Right cardiac atrium (tissue), 5 donors: ENCODE measurements around the gene HYCC1. TPM values are rescaled to one million over a fixed set of nuclear protein-coding genes. Genes with fewer than 3 reads are reported as not detected.

Experiments used
- ATAC-seq, 2 donors: fragments of 200-7000 bp; cut with Tn5 transposase; one replicate each; pipeline versions ENCODE4 v1.8.0 to v1.9.1; 2020; ENCODE audit warnings: moderate library complexity in 2 of 2, mild to moderate bottlenecking in 1 of 2
- DNase-seq, 3 donors: peaks; one replicate each; pipeline ENCODE4 v3.0.0-alpha.2; 2020
- H3K27ac ChIP-seq: one replicate; pipeline ENCODE4 v1.5.1; 2013; ENCODE audit warnings: mild to moderate bottlenecking, low read length, control low read depth, moderate library complexity
- H3K27me3 ChIP-seq: one replicate; pipeline ENCODE4 v1.6.1; 2013; ENCODE audit not compliant: control insufficient read depth, insufficient read depth
- H3K4me1 ChIP-seq: one replicate; pipeline ENCODE4 v1.6.1; 2013; ENCODE audit warnings: low read length; ENCODE audit not compliant: control insufficient read depth, insufficient read depth
- H3K4me3 ChIP-seq: one replicate; pipeline ENCODE4 v1.5.1; 2013; ENCODE audit warnings: low read length, control low read depth
- H3K9me3 ChIP-seq: one replicate; pipeline ENCODE4 v1.6.1; 2013; ENCODE audit warnings: low read length; ENCODE audit not compliant: control insufficient read depth
- WGBS: extraction: QIAGEN DNeasy Blood & Tissue Kit; methylation state at CpG from one replicate; pipeline ENCODE4 v1.1.7; 2013; 5-methylcytosine and 5-hydroxymethylcytosine counted together
- intact Hi-C, 4 donors: fragments of 100-400 bp; cut with DNase I; formaldehyde crosslinking; loops; one replicate each; pipeline versions ENCODE4 v1.11.0 to v1.14.0; 2022 to 2023
- polyA plus RNA-seq: library from polyadenylated mRNA; stranded (reverse); fragments of 200-250 nt; gene quantifications from one replicate; pipeline ENCODE4 v1.2.3, GENCODE V29; 2013
- total RNA-seq, 4 donors: library from RNA; stranded (reverse); fragmentation: NEBNext Ultra II Directional; extraction: Animal tissue kit (Norgen Biotek cat#: 25700); gene quantifications; one replicate each; pipeline ENCODE4 v1.2.1, GENCODE V29; 2021
- donor health status: healthy with polysubstance abuse.
- donor health status: DM: no; HTN: yes; CAD: no.
- donor health status: DM: no; HTN: no; CAD: no.
- donor health status: DM: no; HTN: yes; CAD: no; lungs with severe emphysema.
- donor health status: DM: yes; HTN: yes; CAD: no.

HYCC1 gene
- total and polyA plus RNA-seq, 5 donors = 7.7 to 47.3 (median 34.1) TPM

- Histone ChIP-seq H3K4me3 (no peak overlapping the region), H3K27ac (no peak overlapping the region), H3K9me3 (no peaks in the 10 kb centered on the region), H3K27me3 (no peaks in the 10 kb centered on the region), H3K4me1 (peaks cover under 1% of the 10 kb centered on the region)
- DNase-seq = no peak
- WGBS = 86% methylated on average over 4 of the region's 4 CpGs
- intact Hi-C loops = no loop called here
- ATAC-seq = no peak
Observed at GRCh38 chr7:23000597-23001360, 13.2 kb downstream of the HYCC1 start.

- intact Hi-C loops = no loop called here
- no peaks in the 10 kb centered on the region for H3K27me3 ChIP-seq
- no peak for ATAC-seq
- WGBS = 83% methylated on average over 2 of the region's 2 CpGs
- H3K4me3 ChIP-seq = no peak overlapping the region
- no peak overlapping the region for H3K27ac ChIP-seq
- H3K9me3 ChIP-seq = no peaks in the 10 kb centered on the region
- DNase-seq = no peak
- H3K4me1 ChIP-seq = peaks cover under 1% of the 10 kb centered on the region
Observed at GRCh38 chr7:22998519-22998896, 15.4 kb downstream of the HYCC1 start.

- 84% methylated on average over 2 of the region's 2 CpGs for WGBS
- ATAC-seq = no peak
- no peaks in the 10 kb centered on the region for H3K27me3 ChIP-seq
- H3K27ac ChIP-seq = no peak overlapping the region
- H3K4me3 ChIP-seq = no peak overlapping the region
- H3K9me3 ChIP-seq = no peaks in the 10 kb centered on the region
- intact Hi-C loops = no loop called here
- no peak for DNase-seq
- peaks cover 2% of the 10 kb centered on the region for H3K4me1 ChIP-seq
Observed at GRCh38 chr7:22997871-22998518, 15.9 kb downstream of the HYCC1 start.

- intact Hi-C loops = no loop called here
- Histone ChIP-seq H3K9me3 (no peaks in the 10 kb centered on the region), H3K4me1 (peaks cover 2% of the 10 kb centered on the region), H3K27me3 (no peaks in the 10 kb centered on the region), H3K27ac (no peak overlapping the region), H3K4me3 (no peak overlapping the region)
- ATAC-seq (no peak), DNase-seq (no peak)
- 33% methylated on average over 1 of the region's 1 CpG for WGBS
Observed at GRCh38 chr7:22996470-22996869, 17.5 kb downstream of the HYCC1 start.

GRCh38 chr7:22995011-22995410, 18.9 kb downstream of the HYCC1 start:
- Histone ChIP-seq H3K27ac (no peak overlapping the region), H3K4me3 (no peak overlapping the region), H3K4me1 (peaks cover 2% of the 10 kb centered on the region), H3K27me3 (no peaks in the 10 kb centered on the region), H3K9me3 (no peaks in the 10 kb centered on the region)
- WGBS = 97% methylated on average over 2 of the region's 2 CpGs
- no peak for ATAC-seq
- intact Hi-C loops = no loop called here
- DNase-seq = no peak

GRCh38 chr7:22992874-22993840, 20.8 kb downstream of the HYCC1 start:
- H3K4me3 ChIP-seq = no peak overlapping the region
- no peaks in the 10 kb centered on the region for H3K27me3 ChIP-seq
- no peaks in the 10 kb centered on the region for H3K9me3 ChIP-seq
- ATAC-seq (no peak), DNase-seq (no peak)
- WGBS = 91% methylated on average over 3 of the region's 3 CpGs
- H3K4me1 ChIP-seq = peaks cover 4% of the 10 kb centered on the region
- intact Hi-C loops = no loop called here
- H3K27ac ChIP-seq = no peak overlapping the region

GRCh38 chr7:22990588-22990949, 23.4 kb downstream of the HYCC1 start:
- Histone ChIP-seq H3K27me3 (no peaks in the 10 kb centered on the region), H3K27ac (no peak overlapping the region), H3K4me3 (no peak overlapping the region), H3K9me3 (no peaks in the 10 kb centered on the region), H3K4me1 (peaks cover 4% of the 10 kb centered on the region)
- ATAC-seq = no peak
- 73% methylated on average over 1 of the region's 1 CpG for WGBS
- intact Hi-C loops = no loop called here
- DNase-seq = no peak

- Histone ChIP-seq H3K4me3 (no peak overlapping the region), H3K27me3 (no peaks in the 10 kb centered on the region), H3K27ac (no peak overlapping the region), H3K9me3 (no peaks in the 10 kb centered on the region), H3K4me1 (peaks cover 4% of the 10 kb centered on the region)
- intact Hi-C loops = no loop called here
- ATAC-seq (no peak), DNase-seq (no peak)
- WGBS = 70% methylated on average over 3 of the region's 3 CpGs
Observed at GRCh38 chr7:22989643-22990587, 24.0 kb downstream of the HYCC1 start.

GRCh38 chr7:22985436-22985835, 28.5 kb downstream of the HYCC1 start:
- no peaks in the 10 kb centered on the region for H3K27me3 ChIP-seq
- ATAC-seq (no peak), DNase-seq (no peak)
- H3K4me1 ChIP-seq = peaks cover 3% of the 10 kb centered on the region
- intact Hi-C loops = no loop called here
- WGBS = 96% methylated on average over 5 of the region's 5 CpGs
- H3K27ac ChIP-seq = no peak overlapping the region
- H3K9me3 ChIP-seq = no peaks in the 10 kb centered on the region
- H3K4me3 ChIP-seq = no peak overlapping the region

GRCh38 chr7:22983257-22983855, 30.6 kb downstream of the HYCC1 start:
- no peak for DNase-seq
- H3K27ac ChIP-seq = no peak overlapping the region
- H3K4me3 ChIP-seq = no peak overlapping the region
- 97% methylated on average over 6 of the region's 6 CpGs for WGBS
- no peaks in the 10 kb centered on the region for H3K9me3 ChIP-seq
- H3K4me1 ChIP-seq = peaks cover 1% of the 10 kb centered on the region
- ATAC-seq = no peak
- intact Hi-C loops = no loop called here
- no peaks in the 10 kb centered on the region for H3K27me3 ChIP-seq
